Fibroblast of lung (primary cell): ENCODE data around the gene RAB44.
A peak's percentile ranks its signal among the peaks of the same experiment; 100 is the strongest.

ENCODE experiments used
- CTCF ChIP-seq, 2 donors: IDR thresholded peaks in 1 of 2; conservative IDR thresholded peaks in 1 of 2; 1 replicate in 1 of 2; 2 replicates in 1 of 2; pipeline ENCODE4 v1.5.1; 2011 to 2012; ENCODE audit warnings: low read length in 2 of 2, control low read depth in 1 of 2, inconsistent platforms in 1 of 2, low read depth in 1 of 2, mild to moderate bottlenecking in 1 of 2
- EZH2 ChIP-seq: IDR thresholded peaks from 2 replicates; pipeline ENCODE4 v1.5.1; 2012; ENCODE audit warnings: low read length, control low read depth, mild to moderate bottlenecking; ENCODE audit errors: missing control alignments

GRCh38 chr6:36662827-36663256, 34.8 kb upstream of the RAB44 start:
- TF ChIP-seq CTCF (conservative IDR thresholded peaks at IDR 0.05 in 1 of 2, IDR thresholded peaks at IDR 0.05 in 1 of 2; ENCODE audit: low read depth in 1 of 2, low read length in 2 of 2) (no peak), EZH2 (peak; percentile 34)
